Measurements from ENCODE around the gene BAIAP2. TPM values are rescaled to one million over a fixed set of nuclear protein-coding genes. Genes with fewer than 3 reads are reported as not detected.

The BAIAP2 gene
- total and polyA plus RNA-seq, 2 of the 13 experiments (the other 11 are each of a cell fraction or from before 2014, with no cell fraction given): 22.5 to 24.0 TPM

DNA sequence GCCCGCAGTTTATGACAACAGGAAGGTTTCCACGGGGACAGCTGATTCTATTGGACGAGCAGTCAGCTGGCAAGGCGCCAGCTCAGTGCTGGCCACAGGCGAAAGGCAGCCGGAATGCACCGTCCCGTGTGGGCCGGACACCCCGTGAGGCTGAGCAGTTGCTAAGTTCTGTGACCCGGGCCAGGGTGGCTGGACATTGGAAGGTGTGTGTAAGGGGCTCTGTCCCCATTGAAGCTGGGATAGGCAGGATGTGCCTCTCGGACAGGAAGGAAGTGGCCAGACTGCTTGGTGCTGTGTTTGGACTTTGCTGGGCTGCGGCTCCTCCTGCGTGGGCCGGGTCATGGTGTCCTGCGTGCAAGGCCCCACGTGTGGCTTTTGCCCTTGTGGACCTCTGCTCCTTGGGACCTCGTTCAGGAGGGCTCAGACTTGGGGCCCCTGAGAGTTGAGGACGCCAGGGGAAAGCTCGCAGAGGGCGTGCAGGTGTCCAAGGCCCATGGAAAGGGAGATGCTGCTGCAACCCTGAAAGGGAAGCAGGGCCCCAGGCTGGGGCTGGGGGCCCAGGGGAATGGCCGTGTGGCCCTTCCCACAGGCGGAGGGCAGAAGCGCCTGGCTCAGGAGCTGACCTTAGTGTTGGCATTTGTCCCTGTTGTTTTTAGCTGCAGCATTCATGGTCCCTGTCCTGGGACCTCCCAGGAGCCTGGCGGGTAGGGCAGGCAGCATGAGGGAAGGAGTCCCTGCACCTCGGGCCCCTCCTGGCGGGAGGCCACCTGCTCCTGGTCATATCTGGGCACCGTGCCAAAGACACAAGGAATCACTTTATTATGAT is 10.0 kb downstream of the BAIAP2 start (continued):
- no peak for TF ChIP-seq SNAPC4 (CRISPR knock-in tag; IDR thresholded peaks at IDR 0.05)
- peak; percentile 60; the same call in 1 of the 2 replicates for TF ChIP-seq GFI1 (CRISPR knock-in tag; IDR thresholded peaks at IDR 0.05; ENCODE audit: borderline replicate concordance)
- no peak for TF ChIP-seq ATF6 (CRISPR knock-in tag; conservative IDR thresholded peaks at IDR 0.05)
- TF ChIP-seq ZNF713 (CRISPR knock-in tag; IDR thresholded peaks at IDR 0.05): 0 out of 2 replicates have a peak, but pooled peaks have one; percentile 72
- TF ChIP-seq ZFP1 (CRISPR knock-in tag; IDR thresholded peaks at IDR 0.05): 0 out of 2 replicates have a peak, but pooled peaks have one; percentile 5
- no peak for TF ChIP-seq ZUFSP (CRISPR knock-in tag; IDR thresholded peaks at IDR 0.05; ENCODE audit: borderline replicate concordance)
- TF ChIP-seq ZZZ3 (CRISPR knock-in tag; IDR thresholded peaks at IDR 0.05; ENCODE audit: borderline replicate concordance): no peak
- no peak for TF ChIP-seq MBNL3 (CRISPR knock-in tag; conservative IDR thresholded peaks at IDR 0.05)
- no peak for TF ChIP-seq ZNF207 (IDR thresholded peaks at IDR 0.05; ENCODE audit: borderline replicate concordance)
- no peak for TF ChIP-seq REST (IDR thresholded peaks at IDR 0.05; ENCODE audit: borderline replicate concordance in 1 of 2, low read depth in 1 of 2, low read length in 2 of 2)
- TF ChIP-seq, protein P1, sequence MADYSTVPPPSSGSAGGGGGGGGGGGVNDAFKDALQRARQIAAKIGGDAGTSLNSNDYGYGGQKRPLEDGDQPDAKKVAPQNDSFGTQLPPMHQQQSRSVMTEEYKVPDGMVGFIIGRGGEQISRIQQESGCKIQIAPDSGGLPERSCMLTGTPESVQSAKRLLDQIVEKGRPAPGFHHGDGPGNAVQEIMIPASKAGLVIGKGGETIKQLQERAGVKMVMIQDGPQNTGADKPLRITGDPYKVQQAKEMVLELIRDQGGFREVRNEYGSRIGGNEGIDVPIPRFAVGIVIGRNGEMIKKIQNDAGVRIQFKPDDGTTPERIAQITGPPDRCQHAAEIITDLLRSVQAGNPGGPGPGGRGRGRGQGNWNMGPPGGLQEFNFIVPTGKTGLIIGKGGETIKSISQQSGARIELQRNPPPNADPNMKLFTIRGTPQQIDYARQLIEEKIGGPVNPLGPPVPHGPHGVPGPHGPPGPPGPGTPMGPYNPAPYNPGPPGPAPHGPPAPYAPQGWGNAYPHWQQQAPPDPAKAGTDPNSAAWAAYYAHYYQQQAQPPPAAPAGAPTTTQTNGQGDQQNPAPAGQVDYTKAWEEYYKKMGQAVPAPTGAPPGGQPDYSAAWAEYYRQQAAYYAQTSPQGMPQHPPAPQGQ (CRISPR knock-in tag; IDR thresholded peaks at IDR 0.05; ENCODE audit: borderline replicate concordance): 0 out of 2 replicates have a peak, but pooled peaks have one; percentile 52
- no peak for TF ChIP-seq ZNF703 (CRISPR knock-in tag; IDR thresholded peaks at IDR 0.05; ENCODE audit: borderline replicate concordance)
